GM23338 (cell line): Measurements from ENCODE around the gene DLL1. TPM values are rescaled to one million over a fixed set of nuclear protein-coding genes. Genes with fewer than 3 reads are reported as not detected.

Experiments
- ATAC-seq: fragments of 200-7000 bp; cut with Tn5 transposase; 3 replicates; pipeline ENCODE4 v1.9.1; 2020
- DNase-seq: peaks from one replicate; pipeline ENCODE4 v3.0.0-alpha.2; 2015; ENCODE audit warnings: low spot score
- H2AFZ ChIP-seq: fragments of 200-600 bp; sonication (generic); 2 replicates; pipeline ENCODE4 v1.8.0; 2016; ENCODE audit warnings: antibody characterized with exemption, mild to moderate bottlenecking, moderate library complexity
- H3F3A ChIP-seq: fragments of 200-600 bp; sonication (generic); replicated peaks from 2 replicates; pipeline ENCODE4 v1.8.0; 2017; ENCODE audit warnings: antibody characterized with exemption, mixed run types, low read depth
- H3K27ac ChIP-seq: fragments of 200-600 bp; sonication (generic); 2 replicates; pipeline ENCODE4 v1.6.1; 2016; ENCODE audit warnings: low read depth
- H3K27me3 ChIP-seq: fragments of 200-600 bp; sonication (generic); 2 replicates; pipeline ENCODE4 v1.8.0; 2016; ENCODE audit warnings: mild to moderate bottlenecking, mixed run types, moderate library complexity; ENCODE audit not compliant: insufficient read depth
- H3K36me3 ChIP-seq: fragments of 200-600 bp; sonication (generic); 2 replicates; pipeline ENCODE4 v1.8.0; 2016; ENCODE audit warnings: mild to moderate bottlenecking; ENCODE audit not compliant: insufficient read depth
- H3K4me1 ChIP-seq: fragments of 200-600 bp; sonication (generic); 2 replicates; pipeline ENCODE4 v1.8.0; 2016; ENCODE audit warnings: mild to moderate bottlenecking, moderate library complexity; ENCODE audit not compliant: insufficient read depth
- H3K4me2 ChIP-seq: fragments of 200-600 bp; sonication (generic); 2 replicates; pipeline ENCODE4 v1.7.1; 2017; ENCODE audit warnings: mixed run types
- H3K4me3 ChIP-seq: fragments of 200-600 bp; sonication (generic); 2 replicates; pipeline ENCODE4 v1.6.1; 2016; ENCODE audit warnings: mixed run types
- H3K79me2 ChIP-seq: fragments of 200-600 bp; sonication (generic); replicated peaks from 2 replicates; pipeline ENCODE4 v1.8.0; 2017; ENCODE audit warnings: mild to moderate bottlenecking; ENCODE audit not compliant: insufficient read depth
- H3K9me2 ChIP-seq: fragments of 200-600 bp; sonication (generic); 2 replicates; pipeline ENCODE4 v1.8.0; 2017; ENCODE audit not compliant: insufficient read depth
- H4K20me1 ChIP-seq: fragments of 200-600 bp; sonication (generic); replicated peaks from 2 replicates; pipeline ENCODE4 v1.8.0; 2017; ENCODE audit warnings: mild to moderate bottlenecking; ENCODE audit not compliant: insufficient read depth
- H3K27ac Mint-ChIP-seq: 2 replicates; pipeline ENCODE4 v1.8.0; 2020; ENCODE audit warnings: inconsistent platforms, mild to moderate bottlenecking, moderate library complexity, mixed read lengths
- H3K27me3 Mint-ChIP-seq: 3 replicates; pipeline ENCODE4 v1.8.0; 2022; ENCODE audit warnings: low read depth, mild to moderate bottlenecking, moderate library complexity, mixed read lengths, inconsistent platforms; ENCODE audit not compliant: insufficient read depth, poor library complexity
- H3K36me3 Mint-ChIP-seq: 3 replicates; pipeline ENCODE4 v1.8.0; 2021; ENCODE audit warnings: low read depth, mild to moderate bottlenecking, inconsistent platforms, moderate library complexity, mixed read lengths
- H3K4me1 Mint-ChIP-seq: 3 replicates; pipeline ENCODE4 v1.8.0; 2020; ENCODE audit warnings: mild to moderate bottlenecking, inconsistent platforms, mixed read lengths
- H3K4me3 Mint-ChIP-seq: 3 replicates; pipeline ENCODE4 v1.8.0; 2021; ENCODE audit warnings: moderate library complexity, mild to moderate bottlenecking, inconsistent platforms, mixed read lengths
- H3K9me3 Mint-ChIP-seq: 3 replicates; pipeline ENCODE4 v1.8.0; 2020; ENCODE audit warnings: moderate library complexity, mild to moderate bottlenecking, inconsistent platforms, mixed read lengths
- CREB1 ChIP-seq: fragments of 250-450 bp; sonication (Bioruptor Pico); IDR thresholded peaks from 2 replicates; pipeline ENCODE4 v1.5.0; 2020; ENCODE audit warnings: low read depth, mild to moderate bottlenecking, moderate library complexity
- EZH2 ChIP-seq: fragments of 200-600 bp; sonication (generic); IDR thresholded peaks from one replicate; pipeline ENCODE4 v1.8.0; 2017; ENCODE audit warnings: antibody characterized with exemption, mild to moderate bottlenecking, low read depth; ENCODE audit not compliant: unreplicated experiment
- JUNB ChIP-seq: IDR thresholded peaks from one replicate; pipeline ENCODE4 v1.6.1; 2016; ENCODE audit warnings: antibody characterized with exemption; ENCODE audit not compliant: unreplicated experiment
- NANOG ChIP-seq: IDR thresholded peaks from 2 replicates; pipeline ENCODE4 v1.6.1; 2016; ENCODE audit warnings: antibody characterized with exemption, borderline replicate concordance
- POLR2AphosphoS5 ChIP-seq: IDR thresholded peaks from 2 replicates; pipeline ENCODE4 v1.6.1; 2016; ENCODE audit warnings: antibody characterized with exemption, low read depth
- REST ChIP-seq: IDR thresholded peaks from one replicate; pipeline ENCODE4 v1.6.1; 2018; ENCODE audit warnings: antibody characterized with exemption; ENCODE audit not compliant: unreplicated experiment
- STAT1 ChIP-seq: IDR thresholded peaks from one replicate; pipeline ENCODE4 v1.6.1; 2016; ENCODE audit warnings: antibody characterized with exemption; ENCODE audit not compliant: unreplicated experiment
- ZNF331 ChIP-seq: fragments of 250-450 bp; sonication (Bioruptor Pico); IDR thresholded peaks from 2 replicates; pipeline ENCODE4 v1.5.0; 2020; ENCODE audit warnings: low read depth, mild to moderate bottlenecking, moderate library complexity
- polyA plus RNA-seq: library from polyadenylated mRNA; unstranded; fragments of >200 nt; fragmentation: Nextera tagmentation; extraction: Ambion mirVana; gene quantifications from 2 replicates; pipeline ENCODE4 v1.2.1, GENCODE V29; 2016
- total RNA-seq: library from RNA; depleted of rRNA; stranded (reverse); fragments of >200 nt; shearing (Covaris generic); gene quantifications from 2 replicates; pipeline ENCODE4 v1.2.3, GENCODE V29; 2014
- TF ChIP-seq, protein P1 (sequence below): fragments of 250-450 bp; sonication (Bioruptor Pico); IDR thresholded peaks from 2 replicates; pipeline ENCODE4 v1.5.0; 2020; ENCODE audit warnings: mild to moderate bottlenecking, moderate library complexity

The DLL1 gene
- total and polyA plus RNA-seq, 2 experiments from 2014 or later, result 2.2 to 4.6 TPM

DNA sequence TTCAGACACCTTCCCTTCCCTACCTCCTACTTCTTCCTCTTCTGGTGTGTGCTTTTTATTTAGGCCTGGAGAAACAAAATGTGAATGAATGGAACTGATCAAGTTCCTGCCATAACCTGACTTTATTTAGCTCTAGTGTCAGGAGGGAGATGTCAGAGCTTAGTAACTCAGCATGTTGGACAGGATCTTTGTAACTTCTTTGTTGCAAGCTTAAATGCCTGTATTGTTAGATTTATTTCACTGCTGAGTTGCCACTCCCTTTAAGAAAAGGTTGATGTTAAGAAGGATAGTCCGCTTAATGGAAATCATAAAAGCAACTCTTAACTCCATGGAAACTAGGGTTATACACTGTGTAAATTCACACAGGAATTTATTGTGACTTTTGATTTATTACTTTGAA lies 17.9 kb upstream of the DLL1 start:
- no peak for DNase-seq
- H3K27me3 Mint-ChIP-seq, result peaks cover 22% of the 10 kb centered on the region
- TF ChIP-seq EZH2 (no peak), REST (no peak), CREB1 (CRISPR knock-in tag) (no peak), STAT1 (no peak), POLR2AphosphoS5 (no peak), JUNB (no peak), ZNF331 (no peak), NANOG (no peak)
- TF ChIP-seq, protein P1, sequence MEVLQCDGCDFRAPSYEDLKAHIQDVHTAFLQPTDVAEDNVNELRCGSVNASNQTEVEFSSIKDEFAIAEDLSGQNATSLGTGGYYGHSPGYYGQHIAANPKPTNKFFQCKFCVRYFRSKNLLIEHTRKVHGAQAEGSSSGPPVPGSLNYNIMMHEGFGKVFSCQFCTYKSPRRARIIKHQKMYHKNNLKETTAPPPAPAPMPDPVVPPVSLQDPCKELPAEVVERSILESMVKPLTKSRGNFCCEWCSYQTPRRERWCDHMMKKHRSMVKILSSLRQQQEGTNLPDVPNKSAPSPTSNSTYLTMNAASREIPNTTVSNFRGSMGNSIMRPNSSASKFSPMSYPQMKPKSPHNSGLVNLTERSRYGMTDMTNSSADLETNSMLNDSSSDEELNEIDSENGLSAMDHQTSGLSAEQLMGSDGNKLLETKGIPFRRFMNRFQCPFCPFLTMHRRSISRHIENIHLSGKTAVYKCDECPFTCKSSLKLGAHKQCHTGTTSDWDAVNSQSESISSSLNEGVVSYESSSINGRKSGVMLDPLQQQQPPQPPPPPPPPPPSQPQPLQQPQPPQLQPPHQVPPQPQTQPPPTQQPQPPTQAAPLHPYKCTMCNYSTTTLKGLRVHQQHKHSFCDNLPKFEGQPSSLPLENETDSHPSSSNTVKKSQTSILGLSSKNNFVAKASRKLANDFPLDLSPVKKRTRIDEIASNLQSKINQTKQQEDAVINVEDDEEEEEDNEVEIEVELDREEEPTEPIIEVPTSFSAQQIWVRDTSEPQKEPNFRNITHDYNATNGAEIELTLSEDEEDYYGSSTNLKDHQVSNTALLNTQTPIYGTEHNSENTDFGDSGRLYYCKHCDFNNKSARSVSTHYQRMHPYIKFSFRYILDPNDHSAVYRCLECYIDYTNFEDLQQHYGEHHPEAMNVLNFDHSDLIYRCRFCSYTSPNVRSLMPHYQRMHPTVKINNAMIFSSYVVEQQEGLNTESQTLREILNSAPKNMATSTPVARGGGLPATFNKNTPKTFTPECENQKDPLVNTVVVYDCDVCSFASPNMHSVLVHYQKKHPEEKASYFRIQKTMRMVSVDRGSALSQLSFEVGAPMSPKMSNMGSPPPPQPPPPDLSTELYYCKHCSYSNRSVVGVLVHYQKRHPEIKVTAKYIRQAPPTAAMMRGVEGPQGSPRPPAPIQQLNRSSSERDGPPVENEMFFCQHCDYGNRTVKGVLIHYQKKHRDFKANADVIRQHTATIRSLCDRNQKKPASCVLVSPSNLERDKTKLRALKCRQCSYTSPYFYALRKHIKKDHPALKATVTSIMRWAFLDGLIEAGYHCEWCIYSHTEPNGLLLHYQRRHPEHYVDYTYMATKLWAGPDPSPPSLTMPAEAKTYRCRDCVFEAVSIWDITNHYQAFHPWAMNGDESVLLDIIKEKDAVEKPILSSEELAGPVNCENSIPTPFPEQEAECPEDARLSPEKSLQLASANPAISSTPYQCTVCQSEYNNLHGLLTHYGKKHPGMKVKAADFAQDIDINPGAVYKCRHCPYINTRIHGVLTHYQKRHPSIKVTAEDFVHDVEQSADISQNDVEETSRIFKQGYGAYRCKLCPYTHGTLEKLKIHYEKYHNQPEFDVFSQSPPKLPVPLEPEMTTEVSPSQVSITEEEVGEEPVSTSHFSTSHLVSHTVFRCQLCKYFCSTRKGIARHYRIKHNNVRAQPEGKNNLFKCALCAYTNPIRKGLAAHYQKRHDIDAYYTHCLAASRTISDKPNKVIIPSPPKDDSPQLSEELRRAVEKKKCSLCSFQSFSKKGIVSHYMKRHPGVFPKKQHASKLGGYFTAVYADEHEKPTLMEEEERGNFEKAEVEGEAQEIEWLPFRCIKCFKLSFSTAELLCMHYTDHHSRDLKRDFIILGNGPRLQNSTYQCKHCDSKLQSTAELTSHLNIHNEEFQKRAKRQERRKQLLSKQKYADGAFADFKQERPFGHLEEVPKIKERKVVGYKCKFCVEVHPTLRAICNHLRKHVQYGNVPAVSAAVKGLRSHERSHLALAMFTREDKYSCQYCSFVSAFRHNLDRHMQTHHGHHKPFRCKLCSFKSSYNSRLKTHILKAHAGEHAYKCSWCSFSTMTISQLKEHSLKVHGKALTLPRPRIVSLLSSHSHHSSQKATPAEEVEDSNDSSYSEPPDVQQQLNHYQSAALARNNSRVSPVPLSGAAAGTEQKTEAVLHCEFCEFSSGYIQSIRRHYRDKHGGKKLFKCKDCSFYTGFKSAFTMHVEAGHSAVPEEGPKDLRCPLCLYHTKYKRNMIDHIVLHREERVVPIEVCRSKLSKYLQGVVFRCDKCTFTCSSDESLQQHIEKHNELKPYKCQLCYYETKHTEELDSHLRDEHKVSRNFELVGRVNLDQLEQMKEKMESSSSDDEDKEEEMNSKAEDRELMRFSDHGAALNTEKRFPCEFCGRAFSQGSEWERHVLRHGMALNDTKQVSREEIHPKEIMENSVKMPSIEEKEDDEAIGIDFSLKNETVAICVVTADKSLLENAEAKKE (CRISPR knock-in tag), result no peak
- Histone ChIP-seq H4K20me1 (peaks cover 5% of the 10 kb centered on the region), H3K79me2 (peaks cover 72% of the 10 kb centered on the region), H3K4me1 (peaks cover 7% of the 10 kb centered on the region; the same call in 1 of the 2 replicates), H3K9me2 (no peaks in the 10 kb centered on the region), H3K36me3 (peaks cover 2% of the 10 kb centered on the region; the same call in 1 of the 2 replicates), H3F3A (0 out of 2 replicates have a peak, but pooled peaks cover 3% of the 10 kb centered on the region), H3K4me2 (no peak overlapping the region), H3K4me3 (no peak overlapping the region), H3K27ac (no peak overlapping the region), H3K27me3 (peaks cover 24% of the 10 kb centered on the region), H2AFZ (no peak overlapping the region)
- H3K27ac Mint-ChIP-seq, result no peak overlapping the region
- peaks cover 26% of the 10 kb centered on the region for H3K36me3 Mint-ChIP-seq
- peaks cover 11% of the 10 kb centered on the region for H3K4me1 Mint-ChIP-seq
- peaks cover 29% of the 10 kb centered on the region for H3K9me3 Mint-ChIP-seq
- no peak overlapping the region for H3K4me3 Mint-ChIP-seq
- ATAC-seq, result no peak
